ENCODE data around the gene ELN.

DNA sequence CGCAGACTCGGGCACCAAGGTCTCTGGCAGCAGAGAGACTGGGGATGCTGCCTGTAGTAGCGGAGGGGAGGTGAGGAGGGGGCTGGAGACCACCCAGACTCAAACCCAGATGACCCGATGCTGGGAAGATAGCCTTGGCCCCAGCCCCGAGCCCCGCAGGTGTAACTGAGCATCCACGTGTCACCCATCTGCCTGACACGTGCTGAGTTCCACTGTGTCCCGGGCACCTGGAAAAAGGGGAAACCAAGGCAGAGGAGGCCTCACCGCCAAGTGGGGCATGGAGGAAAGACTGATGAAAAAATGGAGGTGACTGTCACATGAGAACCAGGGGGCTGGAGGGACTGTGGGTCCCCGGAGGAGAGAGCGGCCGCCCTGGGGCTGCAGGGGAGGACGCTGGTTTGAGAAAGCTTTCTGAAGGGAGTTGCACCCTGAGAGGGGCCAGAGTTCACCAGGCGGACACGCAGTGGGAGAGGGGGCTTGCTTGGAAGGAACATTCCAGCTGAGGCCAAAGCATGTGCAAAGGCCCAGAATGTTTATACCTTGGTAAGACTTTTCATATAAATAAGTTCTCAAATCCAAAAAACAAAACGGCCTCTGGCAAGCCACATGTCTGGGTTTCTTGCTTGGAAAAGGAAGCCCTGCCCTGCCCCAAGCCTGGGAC lies 27.4 kb upstream of the ELN start:
- TF ChIP-seq, protein P1, sequence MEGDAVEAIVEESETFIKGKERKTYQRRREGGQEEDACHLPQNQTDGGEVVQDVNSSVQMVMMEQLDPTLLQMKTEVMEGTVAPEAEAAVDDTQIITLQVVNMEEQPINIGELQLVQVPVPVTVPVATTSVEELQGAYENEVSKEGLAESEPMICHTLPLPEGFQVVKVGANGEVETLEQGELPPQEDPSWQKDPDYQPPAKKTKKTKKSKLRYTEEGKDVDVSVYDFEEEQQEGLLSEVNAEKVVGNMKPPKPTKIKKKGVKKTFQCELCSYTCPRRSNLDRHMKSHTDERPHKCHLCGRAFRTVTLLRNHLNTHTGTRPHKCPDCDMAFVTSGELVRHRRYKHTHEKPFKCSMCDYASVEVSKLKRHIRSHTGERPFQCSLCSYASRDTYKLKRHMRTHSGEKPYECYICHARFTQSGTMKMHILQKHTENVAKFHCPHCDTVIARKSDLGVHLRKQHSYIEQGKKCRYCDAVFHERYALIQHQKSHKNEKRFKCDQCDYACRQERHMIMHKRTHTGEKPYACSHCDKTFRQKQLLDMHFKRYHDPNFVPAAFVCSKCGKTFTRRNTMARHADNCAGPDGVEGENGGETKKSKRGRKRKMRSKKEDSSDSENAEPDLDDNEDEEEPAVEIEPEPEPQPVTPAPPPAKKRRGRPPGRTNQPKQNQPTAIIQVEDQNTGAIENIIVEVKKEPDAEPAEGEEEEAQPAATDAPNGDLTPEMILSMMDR (IDR thresholded peaks at IDR 0.05), result no peak
- TF ChIP-seq EP300 (IDR thresholded peaks at IDR 0.05) (no peak), POLR2A (IDR thresholded peaks at IDR 0.05; ENCODE audit: low read depth) (no peak)

Data from esophagus muscularis mucosa (tissue), 4 donors.